Duodenal mucosa (tissue), 2 donors: Measurements from ENCODE around the gene HSFX4.
"Not testable (repeated sequence)": the region's sequence is repeated elsewhere in the genome, so short reads cannot be mapped to it uniquely, and the experiment has no call there.

Experiments used
- H3K27ac ChIP-seq: one replicate; pipeline ENCODE4 v1.7.0; 2013; ENCODE audit warnings: low read depth, low read length
- H3K27me3 ChIP-seq, 2 donors: one replicate each; pipeline ENCODE4 v1.7.0; 2013; ENCODE audit warnings: low read length in 2 of 2, control low read depth in 1 of 2; ENCODE audit not compliant: insufficient read depth in 2 of 2, control insufficient read depth in 1 of 2
- H3K36me3 ChIP-seq, 2 donors: one replicate each; pipeline ENCODE4 v1.7.0; 2013; ENCODE audit warnings: low read length in 2 of 2, control low read depth in 1 of 2; ENCODE audit not compliant: insufficient read depth in 2 of 2, control insufficient read depth in 1 of 2
- H3K4me1 ChIP-seq, 2 donors: one replicate each; pipeline ENCODE4 v1.7.0; 2013; ENCODE audit warnings: low read length in 2 of 2, control low read depth in 1 of 2; ENCODE audit not compliant: insufficient read depth in 2 of 2, control insufficient read depth in 1 of 2
- H3K4me3 ChIP-seq, 2 donors: one replicate each; pipeline ENCODE4 v1.7.0; 2013; ENCODE audit warnings: low read length in 2 of 2, low read depth in 1 of 2
- H3K9ac ChIP-seq, 2 donors: one replicate each; pipeline ENCODE4 v1.7.0; 2013; ENCODE audit warnings: low read length in 2 of 2, low read depth in 1 of 2
- H3K9me3 ChIP-seq, 2 donors: one replicate each; pipeline ENCODE4 v1.7.0; 2013; ENCODE audit warnings: low read length in 2 of 2, control low read depth in 1 of 2; ENCODE audit not compliant: control insufficient read depth in 1 of 2

HSFX4 gene

DNA sequence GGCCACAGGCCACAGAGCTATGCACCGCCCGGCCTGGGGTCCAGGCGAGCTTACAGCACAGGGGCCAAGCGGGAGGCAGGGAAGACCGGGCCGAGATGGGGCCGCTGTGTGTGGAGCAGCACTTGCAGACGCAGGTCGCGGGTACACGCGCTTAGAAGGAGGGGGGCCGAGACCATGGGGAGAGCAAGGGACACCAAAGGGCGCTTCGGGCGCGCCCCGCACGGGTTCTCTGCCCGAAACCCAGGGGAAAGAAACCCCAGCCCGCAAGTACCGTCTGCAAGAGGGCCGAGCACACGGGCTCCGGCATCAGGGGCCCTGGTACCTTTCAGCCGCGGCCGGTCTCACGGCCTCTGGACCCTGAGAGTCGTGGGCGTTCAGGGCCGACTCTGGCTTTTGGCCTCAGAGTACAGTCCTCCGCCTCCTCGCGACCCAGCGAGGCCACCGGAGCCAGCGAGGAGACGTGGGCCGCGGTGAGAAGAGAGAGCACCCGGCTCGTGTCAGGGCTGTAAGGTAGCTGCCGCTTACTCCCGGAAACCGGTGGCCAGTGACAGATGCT, 8.6 kb downstream of the HSFX4 start:
- H3K27ac ChIP-seq: peak overlapping the region; percentile 92
- H3K27me3 ChIP-seq: no peaks in the 10 kb centered on the region
- H3K4me3 ChIP-seq: peak overlapping the region; percentile 78 to 81
- no peaks in the 10 kb centered on the region for H3K9me3 ChIP-seq
- peaks cover 0 to 6% of the 10 kb centered on the region in 2 donors for H3K4me1 ChIP-seq
- no peaks in the 10 kb centered on the region for H3K36me3 ChIP-seq
- H3K9ac ChIP-seq: peak overlapping the region; percentile 80 to 90

GRCh38 chrX:149938427-149938880, 9.1 kb downstream of the HSFX4 start, which contains the start of gene EOLA2:
EOLA2 (minus strand) TSS chrX:149938491; CDS start chrX:149933874, 4,617 bp downstream.
- Histone ChIP-seq H3K4me3 (peak within 1 kb of the TSS; percentile 78 to 81), H3K9ac (peak within 1 kb of the TSS; percentile 80 to 90), H3K4me1 (peaks cover 0 to 6% of the 10 kb centered on the region in 2 donors), H3K36me3 (peaks cover 0 to under 1% of the 10 kb centered on the region in 2 donors), H3K27me3 (no peaks in the 10 kb centered on the region), H3K9me3 (no peaks in the 10 kb centered on the region), H3K27ac (peak within 1 kb of the TSS; percentile 92)

GRCh38 chrX:149938881-149939654, 9.7 kb downstream of the HSFX4 start:
- no peak overlapping the region for H3K9ac ChIP-seq

DNA sequence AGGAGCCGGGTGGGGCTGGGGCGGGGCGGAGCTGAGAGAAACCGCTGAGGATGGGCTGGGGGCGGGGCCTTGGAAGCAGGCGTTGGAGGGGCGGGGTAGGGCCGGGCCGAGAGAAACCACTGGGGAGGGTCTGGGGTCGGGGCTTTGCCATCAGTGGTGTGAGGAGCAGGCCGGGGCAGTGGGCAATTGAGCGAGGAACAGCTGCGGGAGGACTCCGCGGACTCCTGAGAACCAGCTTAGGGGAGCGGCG, 10.2 kb downstream of the HSFX4 start:
- Histone ChIP-seq H3K4me1 (peaks cover 0 to 6% of the 10 kb centered on the region in 2 donors), H3K36me3 (peaks cover 5 to 8% of the 10 kb centered on the region in 2 donors), H3K9ac (peak overlapping the region; percentile 48 to 63), H3K27ac (peak overlapping the region; percentile 95), H3K27me3 (no peaks in the 10 kb centered on the region), H3K4me3 (peak overlapping the region; percentile 61 to 64), H3K9me3 (no peaks in the 10 kb centered on the region)

More at GRCh38 chrX:149938881-149939654, 9.7 kb downstream of the HSFX4 start:
- no peaks in the 10 kb centered on the region for H3K27me3 ChIP-seq
- peak overlapping the region in 1 of 2 donors; percentile 81 for H3K4me3 ChIP-seq
- peak overlapping the region; percentile 92 for H3K27ac ChIP-seq
- no peaks in the 10 kb centered on the region for H3K9me3 ChIP-seq
- peaks cover 3 to 7% of the 10 kb centered on the region in 2 donors for H3K36me3 ChIP-seq
- peaks cover 0 to 6% of the 10 kb centered on the region in 2 donors for H3K4me1 ChIP-seq

- Histone ChIP-seq H3K27ac (peak overlapping the region; percentile 95), H3K36me3 (peaks cover 5 to 8% of the 10 kb centered on the region in 2 donors), H3K4me1 (peaks cover 0 to 6% of the 10 kb centered on the region in 2 donors), H3K4me3 (peak overlapping the region; percentile 61 to 64), H3K9me3 (no peaks in the 10 kb centered on the region), H3K27me3 (no peaks in the 10 kb centered on the region), H3K9ac (peak overlapping the region; percentile 48 to 63)
Measured at GRCh38 chrX:149939905-149940673, 10.7 kb downstream of the HSFX4 start.

- not testable (repeated sequence) for H3K4me1 ChIP-seq, H3K27me3 ChIP-seq, H3K9me3 ChIP-seq, H3K36me3 ChIP-seq, H3K9ac ChIP-seq
- peak overlapping the region in 1 of 2 donors; percentile 13 for H3K4me3 ChIP-seq
- peak overlapping the region; percentile 3 for H3K27ac ChIP-seq
Measured at GRCh38 chrX:149940674-149941024, 11.3 kb downstream of the HSFX4 start.

DNA sequence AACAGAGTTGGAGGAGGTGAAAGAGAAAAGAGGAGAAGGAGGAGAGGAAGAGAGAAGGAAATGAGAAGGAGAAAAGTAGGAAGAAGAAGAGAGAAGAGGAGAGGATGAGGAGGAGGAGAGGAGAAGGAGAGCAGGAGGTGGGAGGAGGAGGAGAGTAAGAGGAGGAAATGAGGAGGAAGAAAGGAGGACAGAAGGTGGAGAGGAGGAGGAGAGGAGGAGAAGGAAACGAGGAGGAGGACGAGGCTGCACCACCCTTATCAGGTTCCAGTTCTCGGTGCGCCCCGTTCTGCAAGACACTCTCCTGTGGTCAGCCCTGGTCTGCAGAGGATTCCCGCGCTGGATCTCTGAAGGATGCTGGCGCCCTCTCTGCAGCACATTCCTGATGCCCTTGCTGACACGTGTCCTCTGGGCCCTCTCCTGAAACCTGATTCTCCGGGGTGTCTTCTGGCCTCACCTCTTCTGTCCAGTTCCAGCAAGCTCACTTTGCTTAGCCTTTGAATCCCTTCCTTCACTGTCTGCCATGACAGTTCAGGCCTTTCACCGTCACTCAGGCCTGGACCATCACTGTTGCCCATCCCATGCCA, 15.8 kb downstream of the HSFX4 start:
- H3K27me3 ChIP-seq, H3K9ac ChIP-seq, H3K27ac ChIP-seq, H3K4me1 ChIP-seq, H3K9me3 ChIP-seq, H3K4me3 ChIP-seq: not testable (repeated sequence)
- H3K36me3 ChIP-seq: peaks cover 5 to 20% of the 10 kb centered on the region in 2 donors

GRCh38 chrX:149945820-149946219, 16.4 kb downstream of the HSFX4 start:
- not testable (repeated sequence) for H3K9ac ChIP-seq, H3K27ac ChIP-seq, H3K4me1 ChIP-seq, H3K9me3 ChIP-seq, H3K27me3 ChIP-seq, H3K4me3 ChIP-seq
- H3K36me3 ChIP-seq: peaks cover 5 to 20% of the 10 kb centered on the region in 2 donors

DNA sequence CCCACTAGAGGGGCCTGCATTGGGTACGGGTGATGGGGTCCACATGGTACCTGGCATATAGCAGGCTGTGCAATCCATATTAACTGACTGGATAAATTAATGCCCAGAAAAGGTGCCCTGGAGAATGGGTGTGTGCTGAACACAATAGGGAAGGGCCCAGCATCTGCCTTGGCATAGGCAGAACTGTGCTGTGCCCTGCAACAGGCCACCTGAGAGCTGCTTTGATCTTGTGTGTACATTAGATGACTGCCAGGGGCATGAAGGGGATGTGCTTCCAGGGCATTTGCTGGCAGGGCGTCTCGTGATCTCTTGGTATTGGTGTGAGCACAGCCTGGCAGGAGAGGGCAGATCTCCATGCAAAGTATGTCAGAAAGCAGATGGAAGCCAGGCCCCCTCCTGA, 17.6 kb downstream of the HSFX4 start:
- H3K9ac ChIP-seq, H3K4me1 ChIP-seq, H3K27me3 ChIP-seq, H3K27ac ChIP-seq, H3K9me3 ChIP-seq, H3K4me3 ChIP-seq: not testable (repeated sequence)
- peaks cover 5 to 20% of the 10 kb centered on the region in 2 donors for H3K36me3 ChIP-seq

DNA sequence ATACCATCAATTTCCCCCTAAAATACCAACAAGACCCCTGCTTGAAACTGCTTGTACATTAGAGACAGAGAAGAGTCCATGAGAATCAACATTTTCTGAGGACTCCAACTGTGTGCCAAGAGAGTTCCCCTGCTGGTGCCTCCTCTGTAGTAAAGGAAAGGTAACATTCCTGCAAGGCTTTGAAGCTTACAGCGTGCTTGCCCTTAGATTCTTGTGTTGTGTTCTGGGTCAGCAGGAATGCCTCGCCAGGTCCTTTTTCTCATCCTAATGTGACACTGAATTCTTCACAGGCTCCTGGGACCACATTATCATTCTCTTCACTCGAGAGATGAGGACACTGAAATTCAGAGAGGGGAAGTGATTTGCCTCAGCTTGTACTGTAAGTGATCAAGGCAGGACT, 18.6 kb downstream of the HSFX4 start:
- Histone ChIP-seq H3K4me1 (peaks cover 0 to 6% of the 10 kb centered on the region in 2 donors), H3K27me3 (no peaks in the 10 kb centered on the region), H3K4me3 (no peak overlapping the region), H3K9ac (no peak overlapping the region), H3K36me3 (peaks cover 5 to 20% of the 10 kb centered on the region in 2 donors), H3K27ac (no peak overlapping the region), H3K9me3 (no peaks in the 10 kb centered on the region)
